MG63 (cell line): ENCODE measurements around the gene SYNM. TPM values are rescaled to one million over a fixed set of nuclear protein-coding genes. Genes with fewer than 3 reads are reported as not detected.

Experiments
- DNase-seq: peaks from one replicate; pipeline ENCODE4 v3.0.0-alpha.2; 2020
- H3K27me3 ChIP-seq: fragments of 250-450 bp; sonication (Bioruptor Pico); 2 replicates; pipeline ENCODE4 v1.5.1; 2020; ENCODE audit warnings: mild to moderate bottlenecking, moderate library complexity
- H3K36me3 ChIP-seq: fragments of 250-450 bp; sonication (Bioruptor Pico); 2 replicates; pipeline ENCODE4 v1.5.1; 2020; ENCODE audit warnings: mild to moderate bottlenecking, moderate library complexity
- H3K4me3 ChIP-seq: fragments of 250-450 bp; sonication (Bioruptor Pico); 2 replicates; pipeline ENCODE4 v1.5.1; 2020; ENCODE audit warnings: mild to moderate bottlenecking, moderate library complexity
- H3K9me3 ChIP-seq: fragments of 250-450 bp; sonication (Bioruptor Pico); 2 replicates; pipeline ENCODE4 v1.5.1; 2020; ENCODE audit warnings: mild to moderate bottlenecking, moderate library complexity
- total RNA-seq: library from RNA; depleted of rRNA; stranded (reverse); fragments of >200 nt; shearing (Covaris generic); gene quantifications from 2 replicates; pipeline ENCODE4 v1.2.3, GENCODE V29; 2014; ENCODE audit warnings: low replicate concordance

Gene SYNM
- total RNA-seq, 1 experiment from 2014 or later = 2.5 TPM

- H3K9me3 ChIP-seq = no peaks in the 10 kb centered on the region
- DNase-seq = peak; percentile 75
- peaks cover 4% of the 10 kb centered on the region; the same call in 1 of the 2 replicates for H3K27me3 ChIP-seq
Measured at GRCh38 chr15:99076555-99077308, 28.1 kb upstream of the SYNM start.

DNA sequence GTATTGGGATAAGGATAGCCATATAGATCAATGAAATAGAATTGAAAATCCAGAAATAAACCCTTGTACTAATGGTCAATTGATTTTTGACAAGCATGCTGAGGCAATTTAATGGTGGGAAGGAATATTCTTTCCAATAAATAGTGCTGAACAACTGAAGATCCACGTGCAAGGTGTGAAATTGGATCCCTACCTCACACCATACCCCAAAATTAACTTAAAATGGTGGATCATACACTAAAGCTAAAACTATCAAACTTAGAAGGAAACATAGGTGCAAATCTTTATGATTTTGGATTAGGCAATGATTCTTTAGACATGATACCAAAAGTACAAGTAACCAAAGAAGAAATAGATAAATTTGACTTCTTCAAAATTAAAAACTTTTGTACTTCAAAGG lies 22.1 kb upstream of the SYNM start:
- H3K4me3 ChIP-seq = no peak overlapping the region
- H3K27me3 ChIP-seq = peaks cover 6% of the 10 kb centered on the region; the same call in 1 of the 2 replicates
- H3K36me3 ChIP-seq = no peaks in the 10 kb centered on the region
- DNase-seq = no peak
- no peaks in the 10 kb centered on the region for H3K9me3 ChIP-seq

More at GRCh38 chr15:99076555-99077308, 28.1 kb upstream of the SYNM start:
- Histone ChIP-seq H3K4me3 (no peak overlapping the region), H3K36me3 (no peaks in the 10 kb centered on the region)

DNA sequence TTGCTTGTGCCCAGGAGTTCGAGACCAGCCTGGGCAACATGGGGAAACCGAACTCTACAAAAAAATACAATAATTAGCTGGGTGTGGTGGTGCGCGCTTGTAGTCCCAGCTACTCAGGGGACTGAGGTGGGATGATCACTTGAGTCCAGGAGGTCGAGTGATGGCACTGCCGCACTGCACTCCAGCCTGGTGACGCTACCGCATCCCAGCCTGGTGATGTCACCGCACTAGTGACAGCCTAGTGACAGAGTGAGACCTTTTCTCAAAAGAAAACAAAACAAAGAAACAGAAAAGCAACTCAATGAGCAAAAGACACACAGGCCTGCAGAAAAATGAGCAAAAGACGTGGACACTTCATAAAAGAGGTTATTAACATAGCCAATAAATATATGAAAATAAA lies 19.9 kb upstream of the SYNM start:
- H3K4me3 ChIP-seq = no peak overlapping the region
- H3K27me3 ChIP-seq = peaks cover 6% of the 10 kb centered on the region; the same call in 1 of the 2 replicates
- H3K9me3 ChIP-seq = no peaks in the 10 kb centered on the region
- DNase-seq = no peak
- H3K36me3 ChIP-seq = no peaks in the 10 kb centered on the region

GRCh38 chr15:99085413-99086326 lies 19.2 kb upstream of the SYNM start:
- Histone ChIP-seq H3K36me3 (no peaks in the 10 kb centered on the region), H3K4me3 (no peak overlapping the region), H3K9me3 (no peaks in the 10 kb centered on the region), H3K27me3 (peaks cover 6% of the 10 kb centered on the region; the same call in 1 of the 2 replicates)
- peak; percentile 62 for DNase-seq

DNA sequence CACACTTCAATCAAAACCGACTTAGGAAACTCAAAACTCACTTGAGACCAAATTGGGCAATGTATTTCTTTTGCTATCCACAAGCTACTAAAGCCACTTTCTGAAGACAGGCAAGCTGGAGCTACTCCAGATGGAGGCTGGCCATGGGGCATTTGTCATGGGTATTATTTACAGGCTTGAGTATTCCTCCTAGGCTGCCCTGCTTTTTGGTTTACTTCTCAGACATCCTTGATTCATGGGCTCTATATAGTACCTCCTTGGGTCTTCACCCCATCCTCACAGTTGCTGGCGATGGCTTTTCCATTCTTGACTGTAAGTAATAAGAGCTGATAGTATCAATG lies 18.6 kb upstream of the SYNM start:
- DNase-seq = peak; percentile 84
- H3K9me3 ChIP-seq = no peaks in the 10 kb centered on the region

GRCh38 chr15:99087405-99087943 lies 17.4 kb upstream of the SYNM start:
- Histone ChIP-seq H3K9me3 (no peaks in the 10 kb centered on the region), H3K27me3 (no peaks in the 10 kb centered on the region), H3K4me3 (no peak overlapping the region), H3K36me3 (no peaks in the 10 kb centered on the region)
- DNase-seq = no peak

More for the DNA sequence above, 18.6 kb upstream of the SYNM start:
- H3K4me3 ChIP-seq = no peak overlapping the region
- H3K27me3 ChIP-seq = peaks cover 6% of the 10 kb centered on the region; the same call in 1 of the 2 replicates
- no peaks in the 10 kb centered on the region for H3K36me3 ChIP-seq

DNA sequence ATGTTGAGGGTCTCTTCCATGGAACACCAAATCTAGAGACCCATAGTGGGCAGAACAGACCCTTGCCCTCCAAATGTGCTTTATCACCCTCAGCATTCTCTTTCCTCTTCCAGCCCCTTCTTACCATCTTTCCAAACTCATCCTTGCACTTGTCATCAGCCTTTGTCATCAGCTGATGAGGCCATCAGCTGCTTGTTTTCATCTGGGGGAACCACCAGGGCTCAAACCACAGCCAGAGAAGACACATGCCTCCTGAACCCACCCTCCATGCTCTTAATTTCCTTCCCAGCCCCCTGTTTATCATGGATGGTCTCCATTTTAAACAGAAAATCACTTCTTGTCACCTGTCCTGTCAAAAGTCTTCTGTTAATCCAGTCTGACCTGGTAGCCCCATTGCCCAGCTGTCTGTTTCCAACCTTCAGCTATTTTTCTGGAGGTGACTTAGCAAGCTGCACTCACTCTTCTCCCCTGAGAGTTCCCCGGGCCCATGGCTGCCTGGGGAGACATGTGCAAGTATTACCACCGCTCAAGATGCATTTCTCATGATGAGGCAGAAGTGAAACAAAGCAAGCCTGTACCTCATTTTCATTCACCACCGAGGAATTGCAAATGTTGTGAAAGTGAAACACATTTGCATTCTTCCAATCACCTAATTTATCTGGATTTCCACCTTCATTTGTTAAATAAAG lies 14.7 kb upstream of the SYNM start:
- DNase-seq = no peak
- Histone ChIP-seq H3K36me3 (no peaks in the 10 kb centered on the region), H3K9me3 (no peaks in the 10 kb centered on the region), H3K27me3 (no peaks in the 10 kb centered on the region), H3K4me3 (no peak overlapping the region)

DNA sequence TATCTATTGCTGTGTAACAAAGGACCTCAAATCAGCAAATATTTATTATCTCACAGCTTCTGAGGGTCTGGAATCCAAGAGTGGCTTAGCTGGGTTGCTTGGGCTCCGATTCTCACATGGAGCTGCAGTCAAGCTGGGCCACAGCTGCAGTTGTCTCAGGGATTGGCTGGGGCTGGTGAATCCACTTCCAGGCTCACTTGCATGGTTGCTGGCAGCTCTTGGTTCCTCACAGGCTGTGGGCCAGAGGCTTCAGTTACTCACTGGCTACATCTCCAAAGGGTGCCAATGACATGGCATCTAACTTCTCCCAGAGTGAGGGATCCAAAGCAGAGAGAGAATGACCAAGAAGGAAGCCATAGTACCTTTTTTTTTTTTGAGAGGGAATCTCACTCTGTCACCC lies 13.9 kb upstream of the SYNM start:
- H3K4me3 ChIP-seq = no peak overlapping the region
- H3K9me3 ChIP-seq = no peaks in the 10 kb centered on the region
- no peaks in the 10 kb centered on the region for H3K36me3 ChIP-seq
- no peaks in the 10 kb centered on the region for H3K27me3 ChIP-seq
- DNase-seq = peak; percentile 80

GRCh38 chr15:99092554-99093172 lies 12.2 kb upstream of the SYNM start:
- DNase-seq = no peak
- Histone ChIP-seq H3K36me3 (no peaks in the 10 kb centered on the region), H3K9me3 (no peaks in the 10 kb centered on the region), H3K27me3 (no peaks in the 10 kb centered on the region), H3K4me3 (no peak overlapping the region)

DNA sequence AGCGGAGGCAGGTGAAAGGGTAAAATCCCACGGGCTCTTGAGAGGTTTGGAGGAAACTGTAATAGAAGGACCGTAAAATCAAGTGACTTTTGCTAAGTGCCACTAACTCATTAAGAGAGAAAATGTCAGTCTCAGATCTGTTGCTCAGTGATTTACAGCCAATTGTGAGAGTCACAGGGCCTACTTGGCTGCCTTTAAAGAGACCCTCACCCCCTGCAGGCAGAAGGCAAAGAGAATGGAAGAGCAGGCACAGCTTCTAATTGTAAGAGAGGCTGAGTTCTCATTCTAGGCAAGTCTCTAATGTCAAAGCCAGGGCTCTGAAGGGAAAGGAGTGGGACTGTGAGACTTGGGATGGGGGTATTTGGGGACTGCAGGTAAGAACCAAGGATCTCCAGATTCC lies 9.3 kb upstream of the SYNM start:
- H3K27me3 ChIP-seq = peaks cover 3% of the 10 kb centered on the region
- no peaks in the 10 kb centered on the region for H3K9me3 ChIP-seq
- no peaks in the 10 kb centered on the region for H3K36me3 ChIP-seq
- no peak overlapping the region for H3K4me3 ChIP-seq
- no peak for DNase-seq

DNA sequence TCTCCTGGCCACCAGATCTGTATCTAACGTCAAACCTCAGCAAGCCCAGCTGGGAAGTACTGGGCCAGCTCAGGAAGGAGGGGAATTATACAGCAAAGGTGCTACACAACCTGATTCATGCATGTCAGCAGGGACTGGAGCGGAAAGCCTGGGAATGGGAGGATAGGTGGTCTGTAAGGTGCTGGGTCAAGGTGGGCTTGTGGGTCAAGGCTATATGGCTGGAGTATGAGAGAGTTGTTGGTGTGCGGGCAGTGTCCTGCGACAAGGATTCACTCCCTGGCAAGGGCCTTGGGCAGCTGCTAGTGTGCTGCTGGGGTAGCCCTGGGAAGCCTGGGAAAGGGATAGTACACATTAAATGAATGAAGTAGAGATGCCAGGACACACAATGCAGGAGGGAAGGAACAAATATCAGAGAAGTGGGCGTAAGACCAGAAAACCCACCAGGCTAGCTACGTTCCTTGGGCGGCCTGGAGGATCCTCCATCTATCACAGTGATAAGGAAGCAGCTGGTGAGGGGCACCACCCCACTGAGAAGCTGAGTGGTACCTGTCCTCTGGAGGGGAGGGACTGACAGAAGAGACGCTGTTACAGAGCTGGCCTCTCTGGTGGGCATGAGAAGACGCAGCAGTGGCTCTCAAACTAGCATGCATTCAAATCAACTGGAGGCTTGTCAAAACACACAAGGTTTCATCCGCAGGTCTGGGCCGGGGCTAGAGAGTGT lies 8.5 kb upstream of the SYNM start:
- Histone ChIP-seq H3K27me3 (peaks cover 6% of the 10 kb centered on the region), H3K9me3 (no peaks in the 10 kb centered on the region)

GRCh38 chr15:99096894-99097426 lies 7.9 kb upstream of the SYNM start:
- no peaks in the 10 kb centered on the region for H3K36me3 ChIP-seq
- H3K4me3 ChIP-seq = no peak overlapping the region
- no peak for DNase-seq
- H3K27me3 ChIP-seq = peaks cover 6% of the 10 kb centered on the region
- no peaks in the 10 kb centered on the region for H3K9me3 ChIP-seq

More for the DNA sequence above, 8.5 kb upstream of the SYNM start:
- Histone ChIP-seq H3K4me3 (no peak overlapping the region), H3K36me3 (no peaks in the 10 kb centered on the region)
- no peak for DNase-seq

- Histone ChIP-seq H3K9me3 (no peaks in the 10 kb centered on the region), H3K27me3 (peaks cover 6% of the 10 kb centered on the region), H3K36me3 (no peaks in the 10 kb centered on the region), H3K4me3 (no peak overlapping the region)
- DNase-seq = no peak
Measured at GRCh38 chr15:99097441-99098410, 7.2 kb upstream of the SYNM start.

GRCh38 chr15:99098426-99098825 lies 6.5 kb upstream of the SYNM start:
- Histone ChIP-seq H3K36me3 (no peaks in the 10 kb centered on the region), H3K9me3 (no peaks in the 10 kb centered on the region), H3K27me3 (peaks cover 6% of the 10 kb centered on the region), H3K4me3 (no peak overlapping the region)
- DNase-seq = no peak

DNA sequence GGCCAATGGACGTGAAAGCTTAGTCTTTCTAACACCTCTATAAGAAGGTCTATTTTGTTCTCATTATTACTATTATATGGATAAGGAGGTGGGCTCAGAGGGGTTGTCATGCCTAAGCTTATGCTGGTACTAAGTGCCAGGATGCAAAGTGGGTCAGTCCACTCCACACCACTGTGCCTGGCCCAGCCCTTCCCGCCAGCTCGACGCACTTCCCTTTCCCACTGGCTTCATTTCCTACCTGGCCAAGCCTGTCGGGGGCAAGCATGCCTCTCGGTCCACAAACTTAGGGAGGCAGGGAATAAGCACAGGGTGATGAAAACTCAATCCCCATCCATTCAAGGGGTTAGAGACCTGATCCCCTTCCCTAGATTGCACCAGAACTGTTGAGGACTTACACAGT lies 5.9 kb upstream of the SYNM start:
- Histone ChIP-seq H3K9me3 (no peaks in the 10 kb centered on the region), H3K36me3 (no peaks in the 10 kb centered on the region), H3K4me3 (no peak overlapping the region), H3K27me3 (peaks cover 6% of the 10 kb centered on the region)
- no peak for DNase-seq
